Stimulated activated CD8-positive, alpha-beta memory T cell treated with anti-CD3 and anti-CD28 coated beads, Interleukin-4, amount 100 ng/mL, for 4 hours (primary cell): ENCODE data around the gene APBB2.

Experiments
- DNase-seq, 2 donors: peaks; one replicate each; pipeline ENCODE4 v3.0.0-alpha.2; 2020; ENCODE audit warnings: low read depth in 2 of 2, low spot score in 1 of 2

Gene APBB2

DNA sequence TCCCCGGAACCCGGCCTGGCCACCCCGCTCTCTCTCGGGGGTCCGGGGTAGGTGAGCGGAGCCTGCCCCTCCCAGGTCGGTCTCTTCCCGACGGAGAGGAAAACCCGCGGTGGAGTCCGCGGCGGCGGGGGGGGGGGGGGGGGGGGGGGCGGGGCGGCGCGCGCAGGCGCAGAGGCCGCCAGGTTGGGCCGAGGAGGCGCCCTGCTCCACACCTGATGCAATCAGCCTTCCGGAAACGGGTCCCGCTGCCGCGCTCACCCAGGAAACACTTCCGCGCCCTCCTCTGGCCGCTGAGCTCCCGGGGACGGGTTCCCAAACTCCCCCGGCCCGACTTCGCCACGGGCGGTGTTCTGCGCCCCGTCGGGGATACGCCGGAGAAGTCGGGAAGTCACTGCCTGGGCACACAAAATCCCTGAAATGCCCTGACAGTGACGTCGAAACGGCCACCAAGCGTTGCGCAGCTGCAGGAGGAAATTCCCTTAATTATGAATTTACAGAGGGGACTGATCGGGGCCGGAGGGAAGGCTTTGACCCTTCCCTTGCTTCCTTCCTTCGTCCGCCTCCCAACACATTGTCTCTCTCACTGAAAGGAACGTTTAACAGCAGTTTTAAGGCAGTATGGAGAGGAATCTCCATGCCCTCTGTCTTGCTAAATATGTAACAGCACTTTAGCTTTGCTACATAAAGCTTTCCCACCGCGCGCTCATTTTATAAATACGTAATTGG lies 2.1 kb upstream of the APBB2 start:
- DNase-seq, result no peak

DNA sequence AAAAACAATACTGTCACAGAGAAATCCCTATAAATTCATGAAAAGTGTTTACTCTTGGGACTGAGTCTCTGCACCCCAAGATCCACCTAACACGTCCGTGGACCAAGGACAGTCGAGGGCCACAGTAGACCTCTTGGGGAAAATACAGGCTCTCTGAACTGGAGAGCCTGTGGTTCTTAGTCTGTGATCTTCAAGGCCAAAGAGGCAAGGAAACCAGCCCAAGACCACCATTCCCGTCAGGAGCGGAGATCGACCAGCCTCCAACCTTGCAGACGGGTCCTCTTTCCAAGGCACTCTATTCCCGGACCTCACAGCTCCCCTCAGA lies 1.6 kb upstream of the APBB2 start:
- DNase-seq, result no peak

DNA sequence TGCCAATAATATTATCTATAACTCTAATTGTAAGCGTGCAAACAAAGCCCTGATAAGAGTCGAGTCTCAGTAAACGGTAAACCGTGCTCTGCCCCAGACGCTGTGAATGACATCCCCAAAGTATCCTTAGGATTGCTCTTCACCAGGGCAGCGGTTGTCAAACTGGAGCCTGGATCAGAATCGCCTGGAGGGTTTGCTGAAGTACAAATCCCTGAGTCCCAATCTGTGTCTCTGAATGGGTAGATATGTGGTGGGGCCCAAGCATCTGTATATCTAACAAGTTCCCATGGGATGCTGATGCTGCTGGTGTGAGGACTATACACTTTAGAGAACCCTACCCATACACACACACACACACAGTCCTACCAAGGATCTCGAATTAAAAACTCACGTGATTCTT lies 813 bp upstream of the APBB2 start:
- no peak for DNase-seq

DNA sequence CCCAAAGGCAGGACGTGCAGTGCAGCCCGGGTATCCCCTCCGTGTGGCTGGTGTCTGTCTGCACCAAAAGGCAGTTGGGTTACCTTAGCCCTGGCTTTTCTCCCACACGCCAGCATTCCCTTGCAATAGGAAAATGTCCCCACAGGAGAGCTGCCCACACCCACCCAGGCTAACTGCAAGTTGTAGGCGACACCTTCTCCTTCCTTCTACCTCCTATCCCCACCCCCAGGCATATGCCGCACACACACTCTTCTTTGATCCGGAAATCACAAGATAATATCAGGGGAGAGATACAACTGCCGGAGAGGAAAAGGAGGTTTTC lies 444 bp upstream of the APBB2 start:
- no peak for DNase-seq

DNA sequence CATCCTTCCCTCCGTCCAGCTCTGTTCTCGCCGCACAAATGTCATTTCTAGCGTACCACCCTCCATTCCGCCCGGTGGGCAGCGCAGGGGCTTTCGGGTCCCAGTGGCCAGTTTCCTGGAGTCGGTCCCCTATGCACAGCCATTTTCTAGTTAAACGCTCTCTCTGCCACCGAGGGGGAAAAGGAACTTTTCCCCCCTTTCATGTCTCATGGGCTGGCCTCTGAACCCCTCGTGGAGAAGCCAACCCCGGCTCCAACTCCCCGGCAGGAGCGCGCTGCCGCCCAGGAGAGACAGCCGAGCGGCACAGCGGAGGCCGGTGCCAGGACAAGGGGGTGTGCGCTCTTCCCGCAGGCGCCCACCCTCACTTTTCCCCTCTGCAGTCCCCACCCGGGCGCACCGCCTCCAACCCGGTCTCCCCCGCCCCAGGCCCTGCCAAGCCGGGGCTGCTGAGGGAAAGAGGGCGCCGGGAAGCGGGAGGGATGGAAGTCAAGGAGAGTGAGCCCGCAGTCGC lies 662 bp downstream of the APBB2 start:
- DNase-seq, result no peak

DNA sequence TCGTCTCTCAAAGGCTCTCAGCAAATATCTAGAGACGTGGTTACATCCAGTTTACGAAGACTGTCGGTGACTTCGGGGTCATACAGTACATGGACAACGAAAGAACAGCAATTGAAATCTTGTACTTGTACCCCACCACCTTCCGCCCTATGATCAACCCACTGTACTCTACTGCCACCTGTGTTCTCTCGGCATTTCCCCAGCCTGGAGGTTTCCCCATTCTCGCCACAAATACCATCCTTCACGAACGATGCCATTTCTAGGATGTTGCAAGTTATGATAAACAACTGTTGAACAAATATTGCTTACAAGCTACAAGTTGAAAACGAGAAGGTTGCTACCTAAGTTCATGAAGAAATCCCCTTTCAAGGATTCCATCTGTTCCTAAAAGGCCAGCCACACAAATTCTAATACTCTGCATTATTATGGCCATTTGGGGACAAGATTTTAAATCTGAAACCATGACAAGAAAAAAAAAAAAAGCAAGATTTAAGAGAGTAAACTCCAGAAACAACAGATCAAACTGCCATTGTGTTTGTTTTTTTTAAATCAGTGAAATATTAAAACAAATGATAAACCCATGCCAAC lies 1.6 kb downstream of the APBB2 start:
- DNase-seq, result no peak

DNA sequence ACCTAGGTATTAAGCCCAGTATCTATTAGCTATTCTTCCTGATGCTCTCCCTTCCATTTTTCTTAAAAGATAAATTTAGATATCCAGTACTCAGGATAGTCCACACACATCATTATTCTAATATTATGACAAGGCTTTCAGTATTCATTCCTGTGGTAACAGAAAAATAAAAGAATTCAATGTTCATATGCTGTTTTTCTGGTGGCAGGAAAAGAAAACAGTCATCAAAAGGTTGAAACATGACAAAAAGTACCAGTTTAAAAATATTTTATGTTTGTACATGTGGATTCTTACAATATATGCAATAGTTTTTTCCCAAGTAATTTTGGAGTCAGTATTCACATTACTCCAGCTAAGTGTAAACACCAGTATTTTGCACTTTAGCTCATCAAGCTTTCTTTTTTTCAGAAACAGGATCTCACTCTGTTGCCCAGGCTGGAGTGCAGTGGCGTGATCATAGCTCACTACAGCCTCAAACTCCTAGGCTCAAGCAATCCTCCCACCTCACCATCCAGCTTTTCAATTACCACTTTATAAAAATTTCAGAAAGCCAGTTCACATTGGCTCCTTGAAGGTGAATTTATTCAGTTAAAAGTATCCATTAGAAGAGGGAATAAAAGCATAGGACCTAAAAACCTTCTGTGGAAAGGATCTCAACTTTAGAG lies 2.3 kb downstream of the APBB2 start:
- DNase-seq, result no peak

DNA sequence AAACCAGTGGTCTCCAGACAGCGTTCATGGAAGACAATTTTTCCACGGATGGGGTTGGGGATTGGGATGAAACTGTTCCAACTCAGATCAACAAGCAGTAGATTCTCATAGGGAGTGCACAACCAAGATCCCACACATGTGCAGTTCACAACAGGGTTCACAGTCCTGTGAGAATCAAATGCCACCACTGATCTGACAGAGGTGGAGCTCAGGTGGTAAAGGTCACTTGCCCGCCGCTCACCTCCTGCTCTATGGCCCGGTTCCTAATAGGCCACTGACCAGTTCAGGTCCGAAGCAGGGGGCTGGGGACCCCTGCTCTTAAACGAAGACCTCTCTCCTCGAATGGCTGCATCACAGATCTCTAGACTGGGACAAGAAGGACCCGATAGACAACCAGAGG lies 4.4 kb downstream of the APBB2 start:
- no peak for DNase-seq

DNA sequence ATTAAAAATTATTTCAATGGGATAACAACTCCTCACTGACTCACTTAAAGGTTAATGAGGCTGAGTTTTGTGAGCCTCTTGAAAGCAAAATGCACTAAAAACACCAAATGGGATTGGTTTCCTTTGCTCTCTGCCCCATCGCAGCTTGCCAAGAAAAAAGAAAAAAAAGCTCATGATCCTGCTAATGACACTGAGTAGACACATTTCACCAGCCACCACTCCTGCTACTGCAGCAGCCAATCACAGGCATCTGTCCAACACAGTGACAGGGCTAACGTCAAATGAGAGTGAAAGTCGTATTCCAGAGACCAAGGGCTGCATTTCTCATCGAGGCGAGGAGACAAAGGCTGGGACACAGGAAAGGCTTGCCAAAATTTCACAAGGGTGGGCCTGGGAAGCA lies 5.2 kb downstream of the APBB2 start:
- DNase-seq, result no peak

DNA sequence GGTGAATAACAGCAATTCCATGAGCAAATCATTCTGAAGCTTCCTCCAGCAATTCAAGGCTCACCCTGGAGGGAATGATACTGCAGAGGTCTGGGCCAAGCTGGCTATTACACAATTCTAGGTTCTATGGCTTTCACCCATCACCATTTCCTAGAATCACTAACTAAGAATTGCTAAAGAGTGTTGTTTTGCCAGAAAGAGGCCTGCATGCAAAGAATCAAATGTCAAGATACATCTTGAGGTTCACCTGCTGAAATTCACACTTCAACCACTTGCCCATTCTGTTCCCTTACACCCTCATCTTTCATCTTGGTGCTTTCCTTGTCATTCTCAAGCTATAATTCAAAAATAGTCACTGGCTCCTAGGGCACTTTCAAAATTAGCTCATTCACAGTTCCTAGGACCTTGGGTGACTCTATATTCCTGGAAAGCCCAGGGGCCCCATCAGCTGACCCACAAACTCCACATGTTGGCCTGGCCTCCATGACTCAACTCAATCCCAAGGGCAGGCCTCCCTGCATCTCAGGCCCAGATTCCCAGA lies 7.0 kb downstream of the APBB2 start:
- no peak for DNase-seq

DNA sequence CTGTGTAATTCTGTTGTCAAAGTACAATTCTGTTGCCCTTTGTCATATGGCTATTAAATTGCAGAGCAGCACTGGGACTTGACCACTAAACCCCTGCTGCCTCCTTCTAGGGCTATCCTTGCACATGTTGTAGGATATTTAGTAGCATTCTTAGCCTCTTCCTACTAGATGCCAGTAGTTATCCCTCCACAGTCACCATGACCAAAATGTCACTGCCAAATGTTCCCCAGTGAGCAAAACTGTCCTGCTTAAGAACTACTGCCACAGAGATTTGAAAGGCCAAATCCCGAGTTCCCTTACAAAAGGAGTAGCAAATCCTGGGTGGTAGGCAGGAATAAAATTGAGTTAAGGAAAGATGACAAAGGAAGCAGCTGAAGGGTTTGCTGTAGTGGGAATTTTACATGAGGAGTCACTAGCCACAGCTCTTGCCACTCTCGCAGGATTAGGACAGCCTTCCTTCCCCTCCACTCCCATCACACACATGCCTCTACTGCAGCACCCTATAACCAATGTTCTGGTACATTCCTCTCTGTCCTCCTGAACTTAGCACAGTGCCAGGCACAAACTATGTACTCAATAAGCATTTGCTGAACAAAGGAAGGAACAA lies 8.4 kb downstream of the APBB2 start:
- no peak for DNase-seq

DNA sequence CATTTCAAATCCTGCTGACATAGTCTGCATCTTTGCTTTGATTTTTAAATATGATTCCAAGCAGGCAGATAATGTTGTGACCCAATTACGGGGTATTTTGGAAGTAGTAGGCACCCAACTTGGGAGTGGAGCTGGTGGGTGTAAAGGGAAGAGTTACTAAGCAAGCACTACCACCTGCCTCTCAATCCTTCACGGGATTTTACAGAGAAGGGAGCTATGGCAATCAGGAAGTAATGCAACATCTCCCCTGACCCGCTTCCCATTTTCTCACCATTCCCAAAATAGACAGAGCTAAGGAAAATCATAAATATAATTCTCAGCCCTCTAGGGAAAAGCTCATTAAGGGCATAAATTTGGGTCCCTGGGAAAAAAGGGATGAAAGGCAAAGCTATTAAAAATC lies 9.2 kb downstream of the APBB2 start:
- DNase-seq, result no peak

DNA sequence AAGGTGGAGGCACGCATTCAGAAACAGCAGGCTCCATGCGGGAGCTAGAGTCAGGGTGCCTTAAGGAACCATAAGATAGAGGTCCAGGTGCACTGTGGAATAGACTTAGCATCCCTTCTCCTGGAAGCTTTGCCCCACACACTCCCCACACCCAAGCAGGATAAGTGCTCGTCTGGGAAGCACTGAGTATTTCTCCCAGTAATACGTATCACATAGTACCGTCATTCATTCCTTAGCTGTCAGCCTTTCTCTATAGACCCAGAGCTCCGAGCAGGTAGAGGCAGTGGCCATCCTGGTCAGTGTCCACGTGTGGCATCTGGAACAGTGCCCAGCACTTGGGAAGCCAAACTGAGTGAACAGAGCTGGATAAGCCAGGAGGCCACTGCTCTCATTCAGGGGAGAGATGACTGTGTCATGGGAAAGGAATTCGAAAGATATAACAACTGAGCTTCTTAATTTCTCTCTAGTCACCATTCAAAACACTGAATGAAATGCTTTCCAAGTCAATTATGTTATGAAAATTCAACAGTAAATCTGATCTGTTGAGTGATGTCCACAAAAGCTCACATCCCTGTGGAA lies 9.9 kb downstream of the APBB2 start:
- no peak for DNase-seq

DNA sequence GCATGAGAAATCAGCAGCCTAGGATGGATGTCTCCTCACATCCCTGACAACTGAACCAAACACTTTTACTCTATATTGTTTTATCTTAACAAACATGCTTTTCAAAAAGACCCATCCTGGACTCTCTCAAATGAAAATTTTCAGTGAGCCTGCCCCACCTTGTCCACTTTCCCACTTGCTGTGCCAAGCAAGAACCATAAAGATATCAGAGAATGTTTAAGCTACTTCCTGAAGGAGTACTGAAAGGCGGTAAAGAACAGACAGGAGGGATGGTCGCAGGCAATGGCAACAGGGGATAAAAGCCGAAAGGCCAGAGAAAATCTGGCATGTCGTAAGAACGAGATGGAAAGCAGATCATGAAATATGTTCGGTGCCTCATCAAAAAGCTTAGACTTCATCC lies 10.5 kb downstream of the APBB2 start:
- DNase-seq, result no peak

DNA sequence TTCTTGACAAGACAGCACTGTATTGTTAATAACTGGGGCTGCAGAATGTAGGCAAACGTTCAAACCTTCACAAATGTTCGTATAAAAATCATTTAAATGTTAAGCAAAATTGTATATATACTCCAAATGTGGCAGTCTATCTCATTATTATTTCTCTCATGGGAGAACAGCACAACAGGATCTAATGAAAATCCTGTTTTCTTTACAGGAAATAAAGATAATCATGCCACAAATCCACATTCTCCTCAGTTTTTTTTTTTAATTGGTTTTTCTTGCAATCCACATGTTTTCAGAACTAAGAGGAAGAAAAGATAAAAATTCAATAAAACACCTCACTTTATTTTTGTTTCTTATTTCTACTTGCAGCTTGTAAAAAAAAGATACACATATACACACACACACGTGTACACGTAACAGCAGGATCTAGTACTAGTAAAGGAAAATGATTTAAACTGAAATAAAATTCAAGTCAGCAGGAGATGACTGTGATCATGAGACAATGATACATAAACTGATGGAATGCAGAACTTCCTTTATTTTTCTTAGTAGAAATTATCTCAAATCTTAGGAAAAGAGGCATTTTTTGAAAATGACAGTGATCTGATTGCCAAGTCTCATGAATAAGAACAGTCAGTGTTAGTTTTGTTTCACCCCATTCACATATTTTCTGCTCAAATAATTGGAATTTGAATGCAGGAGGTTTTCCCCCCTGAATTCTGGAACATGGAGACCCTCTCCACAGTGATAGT lies 11.3 kb downstream of the APBB2 start:
- DNase-seq, result no peak

DNA sequence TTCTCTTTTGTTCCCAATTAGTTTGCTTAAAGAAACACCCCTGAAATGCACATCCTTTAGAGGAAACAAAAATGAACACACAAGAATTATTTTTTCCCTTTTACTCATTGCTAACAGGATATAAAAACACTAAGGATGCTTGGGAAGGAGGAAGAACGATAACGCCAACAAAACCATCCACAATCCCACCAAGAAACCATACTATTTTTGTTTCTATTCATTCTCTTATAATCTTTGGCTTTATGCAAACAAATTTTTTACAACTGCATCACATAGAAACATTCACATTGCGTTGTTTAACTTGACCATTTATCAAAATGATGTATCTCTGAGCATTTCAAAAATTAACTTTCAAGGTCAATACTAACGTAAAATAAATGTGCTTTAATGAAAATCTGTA lies 12.0 kb downstream of the APBB2 start:
- DNase-seq, result no peak

DNA sequence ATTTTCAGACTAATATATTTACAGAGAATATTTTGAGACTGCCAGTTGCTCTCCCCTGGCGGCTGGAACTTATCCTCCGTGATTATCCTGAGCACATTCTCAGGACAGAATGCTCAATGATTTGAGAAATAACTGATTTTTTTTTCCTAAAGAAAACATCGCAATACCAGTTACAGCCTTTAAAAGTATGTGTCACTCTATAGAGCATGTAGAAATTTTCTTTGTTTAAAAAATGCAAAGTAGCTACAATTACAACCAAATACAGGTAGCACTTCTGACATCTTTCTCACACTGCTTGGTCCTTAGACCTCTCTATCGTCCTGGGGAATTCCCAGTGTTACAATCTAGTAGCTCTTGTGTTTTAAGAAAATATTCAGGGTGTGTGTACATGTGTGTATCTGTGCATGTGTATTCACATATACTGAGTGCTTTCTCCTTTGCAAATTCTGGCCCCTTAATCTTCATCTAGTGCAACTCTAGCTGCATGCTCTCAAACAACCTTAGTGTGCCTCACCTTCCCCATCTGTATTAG lies 13.8 kb downstream of the APBB2 start:
- DNase-seq, result no peak

DNA sequence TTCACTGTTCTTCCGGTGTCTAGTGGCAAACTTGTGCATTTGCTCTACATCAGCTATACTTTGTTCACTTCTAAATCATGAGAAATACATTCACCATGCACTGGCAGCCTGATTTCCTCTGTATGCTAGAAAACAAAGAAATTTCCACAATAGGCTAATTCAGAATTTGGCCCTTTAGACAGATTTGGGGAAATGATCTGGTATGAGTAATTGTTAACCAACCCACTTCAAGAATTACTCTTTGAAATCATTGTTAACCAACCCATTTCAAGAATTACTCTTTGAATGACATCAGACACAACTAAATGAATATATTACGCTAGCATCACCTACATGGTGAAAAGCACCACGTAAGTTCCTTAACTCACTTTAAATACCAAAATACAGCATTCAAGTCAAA lies 14.6 kb downstream of the APBB2 start:
- DNase-seq, result no peak

DNA sequence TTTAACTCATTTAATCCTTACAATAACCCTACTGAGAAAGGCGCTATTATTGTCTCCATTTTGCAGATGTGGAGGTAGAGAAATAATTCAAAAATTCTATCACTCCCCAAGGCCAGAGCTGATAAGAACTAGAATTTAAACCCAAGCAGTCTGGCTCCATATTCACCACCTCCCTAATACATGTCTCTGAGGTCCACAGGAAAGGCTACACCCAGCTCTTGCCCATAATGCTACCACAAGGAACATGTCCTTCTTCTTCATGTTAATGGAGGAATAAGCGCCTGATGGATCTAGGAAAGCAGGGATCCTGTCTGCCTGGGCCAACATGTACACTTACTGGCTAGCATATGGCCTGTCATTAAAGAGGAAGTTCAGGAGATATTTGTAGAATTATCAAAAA lies 16.3 kb downstream of the APBB2 start:
- no peak for DNase-seq

DNA sequence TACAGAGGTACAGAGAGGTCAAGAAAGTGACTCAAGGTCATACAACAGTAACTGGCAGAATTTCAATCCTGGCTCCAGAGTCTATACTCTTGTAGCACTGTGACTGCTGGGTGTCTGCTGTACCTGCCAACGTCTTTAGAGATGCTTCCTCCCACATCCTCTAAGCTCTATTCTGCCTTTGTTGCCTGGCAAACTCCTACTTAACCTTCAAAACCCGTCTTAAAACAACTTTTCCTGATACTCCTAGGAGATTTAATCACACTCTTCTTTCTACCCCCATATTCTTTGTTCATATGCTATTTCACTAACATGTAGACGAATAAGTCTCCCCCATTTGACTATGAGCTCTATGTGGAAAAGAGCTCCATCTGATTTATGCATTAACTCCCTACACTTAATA lies 16.8 kb downstream of the APBB2 start:
- no peak for DNase-seq
